PC-9 (cell line): ENCODE data around the gene PPM1H. TPM values are rescaled to one million over a fixed set of nuclear protein-coding genes. Genes with fewer than 3 reads are reported as not detected.

ENCODE experiments used
- BruUV-seq: library from RNA; stranded (reverse); fragments of 400-500 nt; replicated peaks from 2 replicates; lab custom pipeline; 2021; lab: Mats Ljungman, UMichigan
- CTCF ChIA-PET: fragments of 300-600 bp; sonication (Branson Sonifier 250); formaldehyde crosslinking; loops from one replicate; lab custom pipeline; 2022; ENCODE audit warnings: antibody characterized with exemption; lab: Charles Lee
- POLR2A ChIA-PET: fragments of 300-600 bp; sonication (Branson Sonifier 250); formaldehyde crosslinking; loops from one replicate; lab custom pipeline; 2022; ENCODE audit warnings: antibody characterized with exemption; ENCODE audit not compliant: unreplicated experiment; lab: Charles Lee
- DNase-seq, 2 experiments: peaks; one replicate each; pipeline versions ENCODE4 v3.0.0 to v3.0.0-alpha.2; 2015 to 2022; ENCODE audit warnings: mixed read lengths in 1 of 2
- H2AFZ ChIP-seq: fragments of 200-600 bp; sonication (generic); 2 replicates; pipeline ENCODE4 v1.8.1; 2017; ENCODE audit warnings: antibody characterized with exemption
- H3F3A ChIP-seq: fragments of 200-600 bp; sonication (generic); 2 replicates; pipeline ENCODE4 v1.8.1; 2017; ENCODE audit warnings: antibody characterized with exemption, mild to moderate bottlenecking, low read depth; ENCODE audit not compliant: insufficient read depth
- H3K27ac ChIP-seq: fragments of 200-600 bp; sonication (generic); 2 replicates; pipeline ENCODE4 v1.6.1; 2016; ENCODE audit warnings: mixed run types
- H3K27me3 ChIP-seq: fragments of 200-600 bp; sonication (generic); 2 replicates; pipeline ENCODE4 v1.6.1; 2016; ENCODE audit warnings: low read depth, mixed run types; ENCODE audit not compliant: insufficient read depth
- H3K36me3 ChIP-seq: fragments of 200-600 bp; sonication (generic); 2 replicates; pipeline ENCODE4 v1.6.1; 2016; ENCODE audit warnings: low read depth, mixed run types
- H3K4me1 ChIP-seq: fragments of 200-600 bp; sonication (generic); replicated peaks from 2 replicates; pipeline ENCODE4 v1.6.1; 2016; ENCODE audit warnings: mixed run types; ENCODE audit not compliant: insufficient read depth
- H3K4me2 ChIP-seq: fragments of 200-600 bp; sonication (generic); 2 replicates; pipeline ENCODE4 v1.6.1; 2017; ENCODE audit warnings: mixed run types
- H3K4me3 ChIP-seq: fragments of 200-600 bp; sonication (generic); 2 replicates; pipeline ENCODE4 v1.6.1; 2016; ENCODE audit warnings: mixed run types
- H3K79me2 ChIP-seq: fragments of 200-600 bp; sonication (generic); 2 replicates; pipeline ENCODE4 v1.6.1; 2017; ENCODE audit warnings: low read depth, mixed run types
- H3K9me2 ChIP-seq: fragments of 200-600 bp; sonication (generic); 2 replicates; pipeline ENCODE4 v1.8.1; 2017; ENCODE audit warnings: mild to moderate bottlenecking; ENCODE audit not compliant: insufficient read depth
- H3K9me3 ChIP-seq: fragments of 200-600 bp; sonication (generic); 2 replicates; pipeline ENCODE4 v1.8.1; 2016; ENCODE audit warnings: low read depth; ENCODE audit not compliant: insufficient read depth
- H4K20me1 ChIP-seq: fragments of 200-600 bp; sonication (generic); 2 replicates; pipeline ENCODE4 v1.8.1; 2017; ENCODE audit not compliant: insufficient read depth
- EZH2 ChIP-seq: fragments of 200-600 bp; sonication (generic); IDR thresholded peaks from 2 replicates; pipeline ENCODE4 v1.8.0; 2017; ENCODE audit warnings: antibody characterized with exemption, low read depth
- intact Hi-C: fragments of 100-400 bp; cut with micrococcal nuclease; formaldehyde crosslinking; loops from one replicate; pipeline ENCODE4 v1.10.0; 2022; ENCODE audit not compliant: unreplicated experiment
- total RNA-seq: library from RNA; stranded (reverse); gene quantifications from 2 replicates; pipeline ENCODE4 v1.2.3, GENCODE V29; 2021
- TF ChIP-seq, protein P1 (sequence below): fragments of 200-600 bp; sonication (generic); conservative IDR thresholded peaks from 2 replicates; pipeline ENCODE4 v1.6.1; 2017; ENCODE audit warnings: mixed run types, antibody characterized with exemption, mild to moderate bottlenecking, moderate library complexity

PPM1H gene
- total RNA-seq, 1 experiment from 2014 or later, result 11.4 TPM

DNA sequence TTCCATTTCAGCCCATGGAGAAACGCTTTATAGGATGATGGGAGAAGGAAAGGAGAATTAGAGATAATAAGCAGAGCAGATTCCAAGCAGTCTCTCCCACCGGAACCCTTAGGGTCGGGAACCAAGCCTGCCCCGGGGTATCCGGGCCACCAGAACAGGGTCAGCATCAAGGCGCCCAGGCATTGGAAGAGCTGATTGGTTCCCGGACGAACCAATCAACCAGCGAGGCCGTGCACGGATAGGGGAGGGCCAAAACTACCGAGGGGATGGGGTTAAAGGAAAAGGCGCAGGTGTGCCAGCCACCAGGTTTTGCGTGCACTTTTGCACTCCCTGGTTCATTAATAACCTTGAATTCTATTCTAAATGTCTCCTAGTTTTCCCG is 1.7 kb downstream of the PPM1H start:
- POLR2A ChIA-PET, result interaction anchor here (0.6 kb wide), 1 partner anchor 39 kb away, joined by 4 read pairs; no protein-coding TSS in a partner anchor
- CTCF ChIA-PET, result interaction anchor here (1.5 kb wide), 1 partner anchor 120 kb away, joined by 4 read pairs; no protein-coding TSS in a partner anchor
- peak overlapping the region; percentile 94 for H3K4me2 ChIP-seq
- no peaks in the 10 kb centered on the region for H3K36me3 ChIP-seq
- peaks cover 53% of the 10 kb centered on the region for H3K4me1 ChIP-seq
- TF ChIP-seq EZH2, result no peak
- TF ChIP-seq, protein P1, sequence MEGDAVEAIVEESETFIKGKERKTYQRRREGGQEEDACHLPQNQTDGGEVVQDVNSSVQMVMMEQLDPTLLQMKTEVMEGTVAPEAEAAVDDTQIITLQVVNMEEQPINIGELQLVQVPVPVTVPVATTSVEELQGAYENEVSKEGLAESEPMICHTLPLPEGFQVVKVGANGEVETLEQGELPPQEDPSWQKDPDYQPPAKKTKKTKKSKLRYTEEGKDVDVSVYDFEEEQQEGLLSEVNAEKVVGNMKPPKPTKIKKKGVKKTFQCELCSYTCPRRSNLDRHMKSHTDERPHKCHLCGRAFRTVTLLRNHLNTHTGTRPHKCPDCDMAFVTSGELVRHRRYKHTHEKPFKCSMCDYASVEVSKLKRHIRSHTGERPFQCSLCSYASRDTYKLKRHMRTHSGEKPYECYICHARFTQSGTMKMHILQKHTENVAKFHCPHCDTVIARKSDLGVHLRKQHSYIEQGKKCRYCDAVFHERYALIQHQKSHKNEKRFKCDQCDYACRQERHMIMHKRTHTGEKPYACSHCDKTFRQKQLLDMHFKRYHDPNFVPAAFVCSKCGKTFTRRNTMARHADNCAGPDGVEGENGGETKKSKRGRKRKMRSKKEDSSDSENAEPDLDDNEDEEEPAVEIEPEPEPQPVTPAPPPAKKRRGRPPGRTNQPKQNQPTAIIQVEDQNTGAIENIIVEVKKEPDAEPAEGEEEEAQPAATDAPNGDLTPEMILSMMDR, result no peak
- H3K9me2 ChIP-seq, result no peaks in the 10 kb centered on the region
- H2AFZ ChIP-seq, result peak overlapping the region; percentile 94
- BruUV-seq, result TSS peak; percentile 42
- peak overlapping the region; percentile 91 for H3K4me3 ChIP-seq
- peaks cover 48% of the 10 kb centered on the region for H3K79me2 ChIP-seq
- H3K27me3 ChIP-seq, result no peaks in the 10 kb centered on the region
- no peak overlapping the region for H3K27ac ChIP-seq
- H3F3A ChIP-seq, result peaks cover 23% of the 10 kb centered on the region
- no peaks in the 10 kb centered on the region for H3K9me3 ChIP-seq
- intact Hi-C loops, result loop anchor here (10.0 kb wide), 1 partner anchor 328 kb away; no protein-coding TSS in a partner anchor
- no peaks in the 10 kb centered on the region for H4K20me1 ChIP-seq
- DNase-seq, result no peak

DNA sequence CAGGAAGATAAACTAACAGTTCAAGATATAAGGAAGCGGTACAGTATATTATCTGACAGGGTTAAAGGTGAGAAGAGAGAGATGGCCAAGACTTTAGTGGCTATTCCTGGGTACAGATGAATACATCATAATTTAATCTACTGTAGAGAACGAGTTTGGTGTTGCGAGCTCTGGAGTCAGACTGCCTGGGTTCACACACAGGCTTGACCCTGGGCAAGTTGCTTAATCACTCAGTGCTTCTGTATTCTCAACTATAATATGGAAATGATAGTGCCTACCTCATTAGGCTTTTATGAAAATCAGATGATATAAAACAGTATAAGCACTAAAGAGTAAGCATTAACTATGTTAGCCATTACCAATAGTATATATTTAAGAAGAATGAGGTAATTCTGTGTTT is 3.5 kb downstream of the PPM1H start:
- CTCF ChIA-PET, result no interaction called here
- Histone ChIP-seq H3K36me3 (no peaks in the 10 kb centered on the region), H3F3A (peaks cover 25% of the 10 kb centered on the region), H3K27me3 (no peaks in the 10 kb centered on the region), H2AFZ (peak overlapping the region; percentile 21; the same call in 1 of the 2 replicates), H3K9me2 (no peaks in the 10 kb centered on the region), H3K27ac (peak overlapping the region; percentile 45), H3K4me3 (no peak overlapping the region), H3K79me2 (peaks cover 61% of the 10 kb centered on the region), H4K20me1 (no peaks in the 10 kb centered on the region), H3K9me3 (no peaks in the 10 kb centered on the region), H3K4me1 (peaks cover 59% of the 10 kb centered on the region), H3K4me2 (peak overlapping the region; percentile 54)
- intact Hi-C loops, result loop anchor here (10.0 kb wide), 1 partner anchor 327 kb away; no protein-coding TSS in a partner anchor
- no peak for TF ChIP-seq EZH2
- TF ChIP-seq, protein P1, result no peak
- DNase-seq, result no peak
- no TSS peak for BruUV-seq
- POLR2A ChIA-PET, result no interaction called here

DNA sequence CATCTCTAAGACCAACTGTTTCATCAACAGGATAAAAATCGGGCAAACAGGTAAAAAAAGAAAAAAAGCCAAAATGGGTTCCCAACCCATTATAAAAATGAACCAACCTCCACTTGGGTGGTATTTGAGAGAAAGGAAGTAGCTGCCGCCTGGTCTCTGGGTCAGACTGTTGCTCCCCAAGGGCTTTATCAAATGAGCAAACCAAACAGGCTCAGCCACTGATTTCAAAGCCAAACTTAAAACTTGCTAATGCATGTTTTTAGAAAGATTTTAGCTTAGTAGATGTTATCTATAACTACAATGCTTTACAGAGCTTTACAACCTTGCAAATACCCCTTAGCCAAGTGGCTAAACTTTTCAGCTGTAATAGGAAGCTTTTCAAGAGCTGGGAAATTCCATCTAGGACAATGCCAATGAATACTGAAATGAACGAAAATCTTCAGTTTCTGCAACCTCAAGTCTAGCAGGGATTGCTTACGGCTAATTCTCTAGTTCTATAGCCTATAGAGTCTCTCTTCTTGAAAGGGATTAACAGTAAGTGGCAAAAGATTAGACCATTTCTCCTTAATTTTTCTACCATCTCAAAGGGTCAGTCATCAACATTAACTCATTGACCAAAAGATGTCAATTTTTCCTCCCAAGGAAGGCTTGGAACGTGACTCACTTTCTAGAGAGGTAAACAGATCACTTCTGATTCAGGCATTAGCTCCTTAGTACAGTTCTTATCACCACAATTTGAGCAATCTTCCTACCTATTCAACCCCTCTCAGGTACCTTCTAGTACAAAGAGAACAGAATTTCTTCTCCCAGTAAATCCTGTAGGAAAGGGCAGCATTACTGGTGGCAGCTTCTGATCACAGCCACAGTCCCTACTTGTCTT is 4.2 kb downstream of the PPM1H start:
- BruUV-seq, result no TSS peak
- Histone ChIP-seq H3K4me3 (peak overlapping the region; percentile 23; the same call in 1 of the 2 replicates), H3K27me3 (no peaks in the 10 kb centered on the region), H3K9me3 (no peaks in the 10 kb centered on the region), H3K4me1 (peaks cover 55% of the 10 kb centered on the region), H3K9me2 (no peaks in the 10 kb centered on the region), H3K4me2 (peak overlapping the region; percentile 54), H3F3A (peaks cover 25% of the 10 kb centered on the region), H4K20me1 (no peaks in the 10 kb centered on the region), H3K27ac (peak overlapping the region; percentile 45), H3K79me2 (peaks cover 68% of the 10 kb centered on the region), H2AFZ (peak overlapping the region; percentile 21; the same call in 1 of the 2 replicates), H3K36me3 (no peaks in the 10 kb centered on the region)
- intact Hi-C loops, result loop anchor here (10.0 kb wide), 1 partner anchor 326 kb away; no protein-coding TSS in a partner anchor
- ChIA-PET CTCF (no interaction called here), POLR2A (no interaction called here)
- TF ChIP-seq, protein P1, result no peak
- TF ChIP-seq EZH2, result no peak
- peak in 1 of 2 experiments; percentile 76 for DNase-seq
